HepG2 (cell line): Measurements from ENCODE around the gene RNF149. TPM values are rescaled to one million over a fixed set of nuclear protein-coding genes. Genes with fewer than 3 reads are reported as not detected.

Experiments
- ATF7 ChIP-seq, 2 experiments: fragments of 450-650 bp in 1 of 2; sonication (generic) in 1 of 2; formaldehyde crosslinking in 1 of 2; IDR thresholded peaks; 2 replicates each; pipeline versions ENCODE4 v1.4.0 to v1.6.1; 2016 to 2020; ENCODE audit warnings: antibody characterized with exemption in 1 of 2, mild to moderate bottlenecking in 1 of 2, missing genetic modification reagents in 1 of 2
- CREB3 ChIP-seq: sonication (generic); formaldehyde crosslinking; IDR thresholded peaks from 2 replicates; pipeline ENCODE4 v1.5.0; 2020; ENCODE audit warnings: missing genetic modification reagents
- ELF4 ChIP-seq: sonication (generic); formaldehyde crosslinking; IDR thresholded peaks from 2 replicates; pipeline ENCODE4 v1.5.0; 2020; ENCODE audit warnings: missing genetic modification reagents, mild to moderate bottlenecking, moderate library complexity, borderline replicate concordance
- GATAD2A ChIP-seq: IDR thresholded peaks from 2 replicates; pipeline ENCODE4 v1.6.1; 2016
- ISL2 ChIP-seq: sonication (generic); formaldehyde crosslinking; IDR thresholded peaks from 2 replicates; pipeline ENCODE4 v1.5.0; 2020; ENCODE audit warnings: missing genetic modification reagents
- LCORL ChIP-seq, 2 experiments: fragments of 450-650 bp in 1 of 2; sonication (generic) in 1 of 2; formaldehyde crosslinking in 1 of 2; IDR thresholded peaks; 2 replicates each; pipeline versions ENCODE4 v1.5.0 to v1.6.1; 2017 to 2020; ENCODE audit warnings: antibody characterized with exemption in 1 of 2, missing genetic modification reagents in 1 of 2
- MAFK ChIP-seq, 2 experiments: IDR thresholded peaks in 1 of 2; conservative IDR thresholded peaks in 1 of 2; 2 replicates each; pipeline ENCODE4 v1.6.1; 2011; ENCODE audit warnings: improper control_type of control experiment in 2 of 2, low read length in 2 of 2
- NFIC ChIP-seq: IDR thresholded peaks from 2 replicates; pipeline ENCODE4 v1.6.1; 2012; ENCODE audit warnings: mild to moderate bottlenecking, low read length, inconsistent platforms
- RORA ChIP-seq: sonication (generic); formaldehyde crosslinking; IDR thresholded peaks from 2 replicates; pipeline ENCODE4 v1.5.0; 2020; ENCODE audit warnings: mild to moderate bottlenecking, missing genetic modification reagents, moderate library complexity
- SAP130 ChIP-seq: IDR thresholded peaks from 2 replicates; pipeline ENCODE4 v1.6.1; 2016; ENCODE audit warnings: low read depth
- SRF ChIP-seq: IDR thresholded peaks from 2 replicates; pipeline ENCODE4 v1.6.1; 2011; ENCODE audit warnings: mild to moderate bottlenecking, low read depth, low read length, moderate library complexity
- TCF12 ChIP-seq, 2 experiments: fragments of 450-650 bp in 1 of 2; sonication (generic) in 1 of 2; formaldehyde crosslinking in 1 of 2; IDR thresholded peaks; 2 replicates each; pipeline versions ENCODE4 v1.6.1 to v1.8.0; 2017 to 2022; ENCODE audit warnings: antibody characterized with exemption in 1 of 2, mild to moderate bottlenecking in 1 of 2, missing genetic modification reagents in 1 of 2, moderate library complexity in 1 of 2
- ZNF12 ChIP-seq: sonication (generic); formaldehyde crosslinking; IDR thresholded peaks from 2 replicates; pipeline ENCODE4 v1.5.0; 2020; ENCODE audit warnings: missing genetic modification reagents
- ZNF557 ChIP-seq: sonication (generic); formaldehyde crosslinking; IDR thresholded peaks from 2 replicates; pipeline ENCODE4 v1.4.0; 2020; ENCODE audit warnings: missing genetic modification reagents
- ZNF597 ChIP-seq: sonication (generic); formaldehyde crosslinking; IDR thresholded peaks from 2 replicates; pipeline ENCODE4 v1.5.0; 2020; ENCODE audit warnings: missing genetic modification reagents
- ZNF790 ChIP-seq: sonication (generic); formaldehyde crosslinking; IDR thresholded peaks from 2 replicates; pipeline ENCODE4 v1.8.0; 2022; ENCODE audit warnings: missing genetic modification reagents, mild to moderate bottlenecking, borderline replicate concordance
- ZNF792 ChIP-seq: IDR thresholded peaks from 2 replicates; pipeline ENCODE4 v1.6.1; 2016
- ZNF883 ChIP-seq: sonication (generic); formaldehyde crosslinking; IDR thresholded peaks from 2 replicates; pipeline ENCODE4 v1.5.1; 2020; ENCODE audit warnings: mild to moderate bottlenecking, missing genetic modification reagents; ENCODE audit errors: not compliant biosample characterization
- polyA plus RNA-seq, 8 experiments: library from polyadenylated mRNA; depleted of rRNA in 3 of 8; stranded (reverse) in 7 of 8; unstranded in 1 of 8; fragments of >200 nt; fragmentation: Illumina TruSeq in 4 of 8; extraction: Trizol in 4 of 8; gene quantifications; 2 replicates each; pipeline versions ENCODE4 v1.2.1 to v1.2.3, GENCODE V29; 2011 to 2016; ENCODE audit warnings: low read depth in 4 of 8, missing spikeins in 1 of 8, mixed read lengths in 1 of 8; ENCODE audit not compliant: insufficient read depth in 1 of 8
- total RNA-seq, 5 experiments: library from RNA; depleted of rRNA; stranded (reverse); fragments of >200 nt; fragmentation: Illumina TruSeq; extraction: Trizol; gene quantifications; 2 replicates each; pipeline ENCODE4 v1.2.3, GENCODE V29; 2016; ENCODE audit warnings: low read depth in 1 of 5
- TF ChIP-seq, protein P1 (sequence below): sonication (generic); formaldehyde crosslinking; conservative IDR thresholded peaks from 2 replicates; pipeline ENCODE4 v1.4.0; 2020; ENCODE audit warnings: mild to moderate bottlenecking, missing genetic modification reagents, moderate library complexity
- TF ChIP-seq, protein P2 (sequence below), 2 experiments: fragments of 450-650 bp in 1 of 2; sonication (generic) in 1 of 2; formaldehyde crosslinking; IDR thresholded peaks; 2 replicates each; pipeline versions ENCODE4 v1.5.0 to v1.8.0; 2020 to 2022; ENCODE audit warnings: mild to moderate bottlenecking in 1 of 2, missing genetic modification reagents in 1 of 2

The RNF149 gene
- total and polyA plus RNA-seq, 2 of the 13 experiments (the other 11 are each of a cell fraction or from before 2014, with no cell fraction given), result 87.6 to 109 TPM

- TF ChIP-seq, protein P1, sequence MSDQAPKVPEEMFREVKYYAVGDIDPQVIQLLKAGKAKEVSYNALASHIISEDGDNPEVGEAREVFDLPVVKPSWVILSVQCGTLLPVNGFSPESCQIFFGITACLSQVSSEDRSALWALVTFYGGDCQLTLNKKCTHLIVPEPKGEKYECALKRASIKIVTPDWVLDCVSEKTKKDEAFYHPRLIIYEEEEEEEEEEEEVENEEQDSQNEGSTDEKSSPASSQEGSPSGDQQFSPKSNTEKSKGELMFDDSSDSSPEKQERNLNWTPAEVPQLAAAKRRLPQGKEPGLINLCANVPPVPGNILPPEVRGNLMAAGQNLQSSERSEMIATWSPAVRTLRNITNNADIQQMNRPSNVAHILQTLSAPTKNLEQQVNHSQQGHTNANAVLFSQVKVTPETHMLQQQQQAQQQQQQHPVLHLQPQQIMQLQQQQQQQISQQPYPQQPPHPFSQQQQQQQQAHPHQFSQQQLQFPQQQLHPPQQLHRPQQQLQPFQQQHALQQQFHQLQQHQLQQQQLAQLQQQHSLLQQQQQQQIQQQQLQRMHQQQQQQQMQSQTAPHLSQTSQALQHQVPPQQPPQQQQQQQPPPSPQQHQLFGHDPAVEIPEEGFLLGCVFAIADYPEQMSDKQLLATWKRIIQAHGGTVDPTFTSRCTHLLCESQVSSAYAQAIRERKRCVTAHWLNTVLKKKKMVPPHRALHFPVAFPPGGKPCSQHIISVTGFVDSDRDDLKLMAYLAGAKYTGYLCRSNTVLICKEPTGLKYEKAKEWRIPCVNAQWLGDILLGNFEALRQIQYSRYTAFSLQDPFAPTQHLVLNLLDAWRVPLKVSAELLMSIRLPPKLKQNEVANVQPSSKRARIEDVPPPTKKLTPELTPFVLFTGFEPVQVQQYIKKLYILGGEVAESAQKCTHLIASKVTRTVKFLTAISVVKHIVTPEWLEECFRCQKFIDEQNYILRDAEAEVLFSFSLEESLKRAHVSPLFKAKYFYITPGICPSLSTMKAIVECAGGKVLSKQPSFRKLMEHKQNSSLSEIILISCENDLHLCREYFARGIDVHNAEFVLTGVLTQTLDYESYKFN (CRISPR knock-in tag), result peak; percentile 90
- TF ChIP-seq GATAD2A (CRISPR knock-in tag) (peak; percentile 86), ISL2 (CRISPR knock-in tag) (peak; percentile 96), ZNF557 (CRISPR knock-in tag) (no peak), MAFK (conservative IDR thresholded peaks at IDR 0.05 in 1 of 2, IDR thresholded peaks at IDR 0.05 in 1 of 2; ENCODE audit: low read length in 2 of 2) (peak in 1 of 2 experiments; percentile 11; a peak in 1 of 4 replicates), SAP130 (peak; percentile 85), CREB3 (CRISPR knock-in tag) (no peak), RORA (CRISPR knock-in tag) (0 out of 2 replicates have a peak, but pooled peaks have one; percentile 64), ZNF597 (CRISPR knock-in tag) (no peak), ZNF883 (no peak), ELF4 (no peak), SRF (0 out of 2 replicates have a peak, but pooled peaks have one; percentile 13), ZNF12 (CRISPR knock-in tag) (peak; percentile 91), TCF12 (IDR thresholded peaks at IDR 0.05) (no peak), TCF12 (CRISPR knock-in tag; IDR thresholded peaks at IDR 0.05) (no peak), NFIC (peak; percentile 93), ATF7 (IDR thresholded peaks at IDR 0.05) (peak; percentile 44), ATF7 (CRISPR knock-in tag; IDR thresholded peaks at IDR 0.05) (no peak), ZNF792 (CRISPR knock-in tag) (peak; percentile 94), ZNF790 (CRISPR knock-in tag) (no peak), LCORL (IDR thresholded peaks at IDR 0.05) (no peak), LCORL (CRISPR knock-in tag; IDR thresholded peaks at IDR 0.05) (0 out of 2 replicates have a peak, but pooled peaks have one; percentile 58)
- TF ChIP-seq, protein P2, sequence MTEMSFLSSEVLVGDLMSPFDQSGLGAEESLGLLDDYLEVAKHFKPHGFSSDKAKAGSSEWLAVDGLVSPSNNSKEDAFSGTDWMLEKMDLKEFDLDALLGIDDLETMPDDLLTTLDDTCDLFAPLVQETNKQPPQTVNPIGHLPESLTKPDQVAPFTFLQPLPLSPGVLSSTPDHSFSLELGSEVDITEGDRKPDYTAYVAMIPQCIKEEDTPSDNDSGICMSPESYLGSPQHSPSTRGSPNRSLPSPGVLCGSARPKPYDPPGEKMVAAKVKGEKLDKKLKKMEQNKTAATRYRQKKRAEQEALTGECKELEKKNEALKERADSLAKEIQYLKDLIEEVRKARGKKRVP (CRISPR knock-in tag; IDR thresholded peaks at IDR 0.05), result peak in 1 of 2 experiments; percentile 81; a peak in 2 of 4 replicates
Measured at GRCh38 chr2:101332885-101333766, 24.6 kb upstream of the RNF149 start (continued).
